Fibroblast of lung (primary cell): ENCODE data around the gene MAMDC4. TPM values are rescaled to one million over a fixed set of nuclear protein-coding genes. Genes with fewer than 3 reads are reported as not detected.
"Not testable (repeated sequence)": the region's sequence is repeated elsewhere in the genome, so short reads cannot be mapped to it uniquely, and the experiment has no call there.

Experiments used
- DNase-seq, 2 donors: peaks; one replicate each; pipeline versions ENCODE4 v3.0.0 to v3.0.0-alpha.2; 2010; ENCODE audit warnings: low read depth in 2 of 2
- H2AFZ ChIP-seq: 2 replicates; pipeline ENCODE4 v1.5.1; 2012; ENCODE audit warnings: low read length, control low read depth, inconsistent platforms
- H3K27ac ChIP-seq: 2 replicates; pipeline ENCODE4 v1.5.1; 2011; ENCODE audit warnings: low read length, control low read depth; ENCODE audit not compliant: insufficient read depth
- H3K27me3 ChIP-seq: 2 replicates; pipeline ENCODE4 v1.5.1; 2011; ENCODE audit warnings: mild to moderate bottlenecking, low read length; ENCODE audit not compliant: control insufficient read depth, insufficient read depth
- H3K36me3 ChIP-seq: 2 replicates; pipeline ENCODE4 v1.5.1; 2011; ENCODE audit warnings: low read length; ENCODE audit not compliant: control insufficient read depth, insufficient read depth
- H3K4me1 ChIP-seq: 2 replicates; pipeline ENCODE4 v1.5.1; 2011; ENCODE audit warnings: low read length; ENCODE audit not compliant: control insufficient read depth, insufficient read depth; ENCODE audit errors: extremely low read depth
- H3K4me2 ChIP-seq: 2 replicates; pipeline ENCODE4 v1.5.1; 2011; ENCODE audit warnings: low read length, control low read depth; ENCODE audit not compliant: insufficient read depth; ENCODE audit errors: extremely low read depth
- H3K4me3 ChIP-seq, 4 experiments: fragments of 200-600 bp in 1 of 4; sonication (generic) in 1 of 4; replicated peaks in 1 of 4; 2 replicates each; pipeline ENCODE4 v1.5.1; 2011 to 2016; ENCODE audit warnings: low read length in 4 of 4, low read depth in 3 of 4, mild to moderate bottlenecking in 3 of 4, control low read depth in 2 of 4, inconsistent platforms in 1 of 4, mixed read lengths in 1 of 4; ENCODE audit not compliant: insufficient read depth in 1 of 4; ENCODE audit errors: control extremely low read depth in 1 of 4
- H3K79me2 ChIP-seq: 2 replicates; pipeline ENCODE4 v1.5.1; 2012; ENCODE audit warnings: mild to moderate bottlenecking, low read length, inconsistent platforms; ENCODE audit not compliant: control insufficient read depth, insufficient read depth
- H3K9ac ChIP-seq: 2 replicates; pipeline ENCODE4 v1.5.1; 2011; ENCODE audit warnings: mild to moderate bottlenecking, low read length, control low read depth; ENCODE audit not compliant: insufficient read depth
- H3K9me3 ChIP-seq: 2 replicates; pipeline ENCODE4 v1.5.1; 2012; ENCODE audit warnings: low read depth, low read length; ENCODE audit not compliant: control insufficient read depth, insufficient read depth
- H4K20me1 ChIP-seq: 2 replicates; pipeline ENCODE4 v1.5.1; 2011; ENCODE audit warnings: low read length; ENCODE audit not compliant: control insufficient read depth, insufficient read depth; ENCODE audit errors: extremely low read depth
- EZH2 ChIP-seq: IDR thresholded peaks from 2 replicates; pipeline ENCODE4 v1.5.1; 2012; ENCODE audit warnings: low read length, control low read depth, mild to moderate bottlenecking; ENCODE audit errors: missing control alignments
- polyA plus RNA-seq, 2 donors: library from polyadenylated mRNA; depleted of rRNA in 1 of 2; stranded (reverse) in 1 of 2; unstranded in 1 of 2; fragments of >200 nt; gene quantifications; 2 replicates each; pipeline ENCODE4 v1.2.1, GENCODE V29; 2011 to 2012; ENCODE audit warnings: missing spikeins in 1 of 2
- total RNA-seq: library from RNA; depleted of rRNA; stranded (reverse); fragments of >200 nt; gene quantifications from 2 replicates; pipeline ENCODE4 v1.2.1, GENCODE V29; 2014
- TF ChIP-seq, protein P1 (sequence below), 2 donors: IDR thresholded peaks in 1 of 2; conservative IDR thresholded peaks in 1 of 2; 1 replicate in 1 of 2; 2 replicates in 1 of 2; pipeline ENCODE4 v1.5.1; 2011 to 2012; ENCODE audit warnings: low read length in 2 of 2, control low read depth in 1 of 2, inconsistent platforms in 1 of 2, low read depth in 1 of 2, mild to moderate bottlenecking in 1 of 2

Gene MAMDC4
- total and polyA plus RNA-seq, 2 donors (not counting 1 experiment from before 2014, with no cell fraction given): 0.37 to 4.6 TPM

DNA sequence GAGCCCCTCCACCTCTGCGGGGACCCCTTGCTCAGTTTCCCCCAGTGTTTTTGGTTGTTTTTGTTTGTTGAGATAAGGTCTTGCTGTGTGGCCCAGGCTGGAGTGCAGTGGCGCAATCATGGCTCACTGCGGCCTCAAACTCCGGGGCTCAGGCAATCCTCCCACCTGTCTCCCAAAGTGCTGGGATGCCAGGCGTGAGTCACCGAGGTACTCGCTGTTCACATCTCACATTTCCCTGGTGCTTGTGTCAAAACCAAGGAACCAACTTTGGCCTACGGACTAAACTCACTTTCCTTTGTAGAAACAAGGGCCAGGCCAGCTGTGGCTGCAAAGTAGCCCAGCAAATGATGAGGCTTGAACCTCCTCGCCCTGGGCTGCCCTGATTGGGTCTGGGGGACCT is 19.6 kb upstream of the MAMDC4 start:
- peaks cover 23% of the 10 kb centered on the region for H3K36me3 ChIP-seq
- no peak overlapping the region for H2AFZ ChIP-seq
- H3K79me2 ChIP-seq: no peaks in the 10 kb centered on the region
- no peaks in the 10 kb centered on the region for H3K9me3 ChIP-seq
- TF ChIP-seq, protein P1, sequence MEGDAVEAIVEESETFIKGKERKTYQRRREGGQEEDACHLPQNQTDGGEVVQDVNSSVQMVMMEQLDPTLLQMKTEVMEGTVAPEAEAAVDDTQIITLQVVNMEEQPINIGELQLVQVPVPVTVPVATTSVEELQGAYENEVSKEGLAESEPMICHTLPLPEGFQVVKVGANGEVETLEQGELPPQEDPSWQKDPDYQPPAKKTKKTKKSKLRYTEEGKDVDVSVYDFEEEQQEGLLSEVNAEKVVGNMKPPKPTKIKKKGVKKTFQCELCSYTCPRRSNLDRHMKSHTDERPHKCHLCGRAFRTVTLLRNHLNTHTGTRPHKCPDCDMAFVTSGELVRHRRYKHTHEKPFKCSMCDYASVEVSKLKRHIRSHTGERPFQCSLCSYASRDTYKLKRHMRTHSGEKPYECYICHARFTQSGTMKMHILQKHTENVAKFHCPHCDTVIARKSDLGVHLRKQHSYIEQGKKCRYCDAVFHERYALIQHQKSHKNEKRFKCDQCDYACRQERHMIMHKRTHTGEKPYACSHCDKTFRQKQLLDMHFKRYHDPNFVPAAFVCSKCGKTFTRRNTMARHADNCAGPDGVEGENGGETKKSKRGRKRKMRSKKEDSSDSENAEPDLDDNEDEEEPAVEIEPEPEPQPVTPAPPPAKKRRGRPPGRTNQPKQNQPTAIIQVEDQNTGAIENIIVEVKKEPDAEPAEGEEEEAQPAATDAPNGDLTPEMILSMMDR (conservative IDR thresholded peaks at IDR 0.05 in 1 of 2, IDR thresholded peaks at IDR 0.05 in 1 of 2; ENCODE audit: low read depth in 1 of 2, low read length in 2 of 2): no peak
- TF ChIP-seq EZH2: no peak
- no peak overlapping the region for H3K9ac ChIP-seq
- no peak overlapping the region for H3K4me3 ChIP-seq
- no peaks in the 10 kb centered on the region for H3K4me1 ChIP-seq
- no peak overlapping the region for H3K4me2 ChIP-seq
- DNase-seq: no peak
- H3K27ac ChIP-seq: no peak overlapping the region
- no peaks in the 10 kb centered on the region for H4K20me1 ChIP-seq
- H3K27me3 ChIP-seq: no peaks in the 10 kb centered on the region

DNA sequence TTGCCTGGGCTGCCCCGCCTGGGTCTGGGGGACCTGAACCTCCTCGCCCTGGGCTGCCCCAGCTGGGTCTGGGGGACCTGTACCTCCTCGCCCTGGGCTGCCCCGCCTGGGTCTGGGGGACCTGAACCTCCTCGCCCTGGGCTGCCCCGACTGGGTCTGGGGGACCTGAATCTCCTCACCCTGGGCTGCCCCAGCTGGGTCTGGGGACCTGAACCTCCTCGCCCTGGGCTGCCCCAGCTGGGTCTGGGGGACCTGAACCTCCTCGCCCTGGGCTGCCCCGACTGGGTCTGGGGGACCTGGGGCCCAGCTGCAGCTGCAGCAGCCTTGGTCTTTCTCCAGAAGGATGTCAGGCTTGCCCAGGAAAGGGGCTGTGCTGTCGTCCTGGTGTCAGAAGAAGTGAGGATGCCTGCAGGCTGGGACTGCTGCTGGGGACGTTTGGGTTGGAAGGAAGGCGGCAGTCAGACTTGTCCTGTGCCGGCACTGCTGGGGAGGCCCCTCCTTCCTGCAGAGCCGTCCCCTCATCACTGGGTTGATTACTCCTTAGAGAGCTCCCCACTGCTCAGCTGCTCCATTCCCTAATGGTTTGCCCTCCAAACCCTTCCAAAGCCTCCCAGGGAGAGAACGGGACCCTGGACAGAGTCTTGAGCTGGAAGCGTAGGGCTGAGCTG is 18.6 kb upstream of the MAMDC4 start:
- H3K4me2 ChIP-seq, DNase-seq, H3K4me3 ChIP-seq, H3K4me1 ChIP-seq, H3K9ac ChIP-seq, H2AFZ ChIP-seq, H4K20me1 ChIP-seq, H3K9me3 ChIP-seq, H3K27me3 ChIP-seq, H3K79me2 ChIP-seq, H3K27ac ChIP-seq: not testable (repeated sequence)
- peaks cover 19% of the 10 kb centered on the region for H3K36me3 ChIP-seq

- Histone ChIP-seq H3K9ac (no peak overlapping the region), H3K36me3 (peaks cover 19% of the 10 kb centered on the region), H3K9me3 (no peaks in the 10 kb centered on the region), H3K4me1 (no peaks in the 10 kb centered on the region), H4K20me1 (no peaks in the 10 kb centered on the region), H3K79me2 (no peaks in the 10 kb centered on the region), H2AFZ (no peak overlapping the region), H3K4me3 (no peak overlapping the region), H3K4me2 (no peak overlapping the region), H3K27ac (no peak overlapping the region), H3K27me3 (no peaks in the 10 kb centered on the region)
- no peak for DNase-seq
- TF ChIP-seq, protein P1 (conservative IDR thresholded peaks at IDR 0.05 in 1 of 2, IDR thresholded peaks at IDR 0.05 in 1 of 2; ENCODE audit: low read depth in 1 of 2, low read length in 2 of 2): no peak
- TF ChIP-seq EZH2: no peak
These were observed 16.8 kb upstream of the MAMDC4 start for GRCh38 chr9:136835162-136835931.
